GM12892 (cell line): Measurements from ENCODE around the gene HOXC9.

Experiments used
- POLR2A ChIP-seq: IDR thresholded peaks from 2 replicates; pipeline ENCODE4 v1.6.1; 2011; ENCODE audit warnings: low read depth, low read length, control low read depth
- POLR2AphosphoS5 ChIP-seq: IDR thresholded peaks from 2 replicates; pipeline ENCODE4 v1.6.1; 2011; ENCODE audit warnings: low read depth, low read length, control low read depth

DNA sequence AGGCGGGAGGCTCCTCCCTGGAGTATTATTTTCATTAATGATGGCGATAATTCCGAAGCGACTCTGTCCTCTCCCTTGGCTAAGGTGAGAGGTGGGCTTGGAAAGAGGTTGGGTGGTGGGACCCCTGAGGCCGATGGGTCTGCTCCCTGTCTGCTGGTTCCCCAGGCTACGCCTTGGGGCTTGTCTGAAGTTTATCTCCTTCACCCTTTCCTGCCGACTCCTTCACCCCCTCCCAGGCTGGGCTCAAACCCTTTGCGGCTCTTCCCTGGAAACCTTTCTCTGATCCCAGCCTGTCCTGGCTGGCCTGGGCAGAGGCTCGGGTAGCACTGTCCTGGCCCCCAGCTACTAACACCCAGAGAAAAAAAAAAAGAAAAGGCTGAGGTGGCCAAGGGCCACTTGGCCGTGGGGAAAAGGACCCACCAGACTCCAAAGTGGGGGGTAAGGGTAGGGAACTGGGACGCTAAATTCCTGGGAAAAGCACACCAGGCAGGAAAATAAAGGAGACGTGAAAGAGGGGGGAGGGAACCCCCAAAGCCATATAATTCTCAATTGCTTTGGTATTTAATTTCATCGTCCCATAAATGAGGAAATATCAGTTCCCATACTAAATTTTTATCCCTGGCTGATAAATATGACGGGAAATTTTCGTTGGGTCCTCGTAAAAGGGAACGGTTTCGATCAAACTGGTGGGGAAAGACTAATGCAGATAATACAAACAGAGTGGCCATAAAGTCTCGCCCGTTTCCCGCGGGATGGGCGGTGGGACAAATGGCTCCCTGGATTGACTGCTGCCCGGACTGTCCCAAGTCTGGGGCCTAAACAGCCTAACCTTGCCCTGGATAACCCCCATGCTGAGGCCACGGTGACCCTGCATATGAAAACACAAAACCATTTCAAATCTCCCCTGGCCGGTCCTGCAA is 17.1 kb upstream of the HOXC9 start:
- TF ChIP-seq POLR2A: no peak
- TF ChIP-seq POLR2AphosphoS5: no peak
